Measurements from ENCODE around the gene LTC4S.

GRCh38 chr5:179805070-179805528, 11.3 kb downstream of the LTC4S start:
- TF ChIP-seq POLR2AphosphoS5 (IDR thresholded peaks at IDR 0.05; ENCODE audit: low read depth): no peak
- TF ChIP-seq, protein P1, sequence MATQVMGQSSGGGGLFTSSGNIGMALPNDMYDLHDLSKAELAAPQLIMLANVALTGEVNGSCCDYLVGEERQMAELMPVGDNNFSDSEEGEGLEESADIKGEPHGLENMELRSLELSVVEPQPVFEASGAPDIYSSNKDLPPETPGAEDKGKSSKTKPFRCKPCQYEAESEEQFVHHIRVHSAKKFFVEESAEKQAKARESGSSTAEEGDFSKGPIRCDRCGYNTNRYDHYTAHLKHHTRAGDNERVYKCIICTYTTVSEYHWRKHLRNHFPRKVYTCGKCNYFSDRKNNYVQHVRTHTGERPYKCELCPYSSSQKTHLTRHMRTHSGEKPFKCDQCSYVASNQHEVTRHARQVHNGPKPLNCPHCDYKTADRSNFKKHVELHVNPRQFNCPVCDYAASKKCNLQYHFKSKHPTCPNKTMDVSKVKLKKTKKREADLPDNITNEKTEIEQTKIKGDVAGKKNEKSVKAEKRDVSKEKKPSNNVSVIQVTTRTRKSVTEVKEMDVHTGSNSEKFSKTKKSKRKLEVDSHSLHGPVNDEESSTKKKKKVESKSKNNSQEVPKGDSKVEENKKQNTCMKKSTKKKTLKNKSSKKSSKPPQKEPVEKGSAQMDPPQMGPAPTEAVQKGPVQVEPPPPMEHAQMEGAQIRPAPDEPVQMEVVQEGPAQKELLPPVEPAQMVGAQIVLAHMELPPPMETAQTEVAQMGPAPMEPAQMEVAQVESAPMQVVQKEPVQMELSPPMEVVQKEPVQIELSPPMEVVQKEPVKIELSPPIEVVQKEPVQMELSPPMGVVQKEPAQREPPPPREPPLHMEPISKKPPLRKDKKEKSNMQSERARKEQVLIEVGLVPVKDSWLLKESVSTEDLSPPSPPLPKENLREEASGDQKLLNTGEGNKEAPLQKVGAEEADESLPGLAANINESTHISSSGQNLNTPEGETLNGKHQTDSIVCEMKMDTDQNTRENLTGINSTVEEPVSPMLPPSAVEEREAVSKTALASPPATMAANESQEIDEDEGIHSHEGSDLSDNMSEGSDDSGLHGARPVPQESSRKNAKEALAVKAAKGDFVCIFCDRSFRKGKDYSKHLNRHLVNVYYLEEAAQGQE (IDR thresholded peaks at IDR 0.05; ENCODE audit: unreplicated experiment): no peak
- no peak for TF ChIP-seq CTCF (conservative IDR thresholded peaks at IDR 0.05; ENCODE audit: low read depth in 2 of 2)
- TF ChIP-seq EZH2 (IDR thresholded peaks at IDR 0.05; ENCODE audit: low read depth, unreplicated experiment): no peak
- TF ChIP-seq CREB1 (CRISPR knock-in tag; IDR thresholded peaks at IDR 0.05; ENCODE audit: low read depth): no peak
- no peak for TF ChIP-seq EZH2phosphoT487 (IDR thresholded peaks at IDR 0.05; ENCODE audit: unreplicated experiment)
- TF ChIP-seq JUNB (IDR thresholded peaks at IDR 0.05; ENCODE audit: unreplicated experiment): no peak
